ENCODE data around the gene SERPINA6. TPM values are rescaled to one million over a fixed set of nuclear protein-coding genes. Genes with fewer than 3 reads are reported as not detected.

Gene SERPINA6
- total RNA-seq, 2 donors from 2014 or later: 3.4 to 5.7 TPM

GRCh38 chr14:94368243-94368590 lies 45.1 kb upstream of the SERPINA6 start:
- Histone ChIP-seq H3K27me3 (no peaks in the 10 kb centered on the region), H3K9ac (ENCODE audit: low read depth in 2 of 2, low read length in 2 of 2) (no peak overlapping the region), H3K27ac (no peak overlapping the region), H3K36me3 (no peaks in the 10 kb centered on the region), H3K9me3 (no peaks in the 10 kb centered on the region), H3K4me1 (no peaks in the 10 kb centered on the region), H3K4me3 (no peak overlapping the region)
- no peak for DNase-seq
- intact Hi-C loops (cut with DNase I): no loop called here
- TF ChIP-seq, protein P1, sequence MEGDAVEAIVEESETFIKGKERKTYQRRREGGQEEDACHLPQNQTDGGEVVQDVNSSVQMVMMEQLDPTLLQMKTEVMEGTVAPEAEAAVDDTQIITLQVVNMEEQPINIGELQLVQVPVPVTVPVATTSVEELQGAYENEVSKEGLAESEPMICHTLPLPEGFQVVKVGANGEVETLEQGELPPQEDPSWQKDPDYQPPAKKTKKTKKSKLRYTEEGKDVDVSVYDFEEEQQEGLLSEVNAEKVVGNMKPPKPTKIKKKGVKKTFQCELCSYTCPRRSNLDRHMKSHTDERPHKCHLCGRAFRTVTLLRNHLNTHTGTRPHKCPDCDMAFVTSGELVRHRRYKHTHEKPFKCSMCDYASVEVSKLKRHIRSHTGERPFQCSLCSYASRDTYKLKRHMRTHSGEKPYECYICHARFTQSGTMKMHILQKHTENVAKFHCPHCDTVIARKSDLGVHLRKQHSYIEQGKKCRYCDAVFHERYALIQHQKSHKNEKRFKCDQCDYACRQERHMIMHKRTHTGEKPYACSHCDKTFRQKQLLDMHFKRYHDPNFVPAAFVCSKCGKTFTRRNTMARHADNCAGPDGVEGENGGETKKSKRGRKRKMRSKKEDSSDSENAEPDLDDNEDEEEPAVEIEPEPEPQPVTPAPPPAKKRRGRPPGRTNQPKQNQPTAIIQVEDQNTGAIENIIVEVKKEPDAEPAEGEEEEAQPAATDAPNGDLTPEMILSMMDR (IDR thresholded peaks at IDR 0.05): no peak

- H3K27me3 ChIP-seq: no peaks in the 10 kb centered on the region
- H3K9me3 ChIP-seq: no peaks in the 10 kb centered on the region
- no peak overlapping the region for H3K9ac ChIP-seq (ENCODE audit: low read depth in 2 of 2, low read length in 2 of 2)
- H3K36me3 ChIP-seq: no peaks in the 10 kb centered on the region
- no peaks in the 10 kb centered on the region for H3K4me1 ChIP-seq
- DNase-seq: no peak
- TF ChIP-seq, protein P1 (IDR thresholded peaks at IDR 0.05): no peak
- no peak overlapping the region for H3K4me3 ChIP-seq
- no peak overlapping the region for H3K27ac ChIP-seq
- intact Hi-C loops (cut with DNase I): no loop called here
Measured at GRCh38 chr14:94367347-94368242, 44.5 kb upstream of the SERPINA6 start.

DNA sequence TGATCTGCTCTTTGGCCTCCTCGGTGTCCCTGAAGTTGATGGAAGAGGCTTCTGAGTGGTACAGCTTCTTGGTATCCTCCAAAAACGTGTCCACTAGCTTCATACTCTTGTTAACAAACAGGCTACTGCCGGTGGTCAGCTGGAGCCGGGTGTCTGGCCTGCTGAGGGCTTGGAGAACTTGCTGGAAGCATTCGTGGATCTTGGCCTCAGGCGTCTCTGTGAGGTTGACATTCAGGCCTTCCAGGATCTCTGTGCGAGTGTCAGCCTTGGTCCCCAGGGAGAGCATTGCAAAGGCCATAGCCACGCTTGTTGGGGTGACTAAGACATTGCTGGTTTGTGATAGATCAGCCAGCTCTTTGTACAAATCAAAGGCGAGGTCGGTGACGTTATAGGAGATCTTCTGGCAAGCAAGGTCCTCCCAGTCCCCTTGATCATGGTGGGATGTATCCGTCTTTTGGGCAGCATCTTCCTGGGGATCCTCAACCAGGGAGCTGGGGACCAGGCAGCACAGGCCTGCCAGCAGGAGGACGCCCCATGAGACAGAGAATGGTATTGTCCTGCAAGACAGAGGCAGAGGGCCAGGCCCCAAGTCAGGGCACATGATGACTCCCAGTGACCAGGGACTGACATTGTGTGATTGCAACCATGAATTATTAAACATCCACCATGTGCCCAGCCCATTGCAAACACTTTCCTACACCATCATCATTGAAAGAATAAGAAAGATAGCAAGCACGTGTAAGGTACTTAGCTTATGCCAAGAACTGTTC lies 43.2 kb upstream of the SERPINA6 start, which contains the start of gene SERPINA2:
Gene SERPINA2, minus strand, starts transcription at position 553 of the 770 bp plus-strand sequence.
- no peak within 1 kb of the TSS for H3K27ac ChIP-seq
- TF ChIP-seq, protein P1 (IDR thresholded peaks at IDR 0.05): no peak
- no peaks in the 10 kb centered on the region for H3K9me3 ChIP-seq
- no peak within 1 kb of the TSS for H3K4me3 ChIP-seq
- DNase-seq: no peak
- H3K27me3 ChIP-seq: no peaks in the 10 kb centered on the region
- H3K4me1 ChIP-seq: no peaks in the 10 kb centered on the region
- H3K36me3 ChIP-seq: no peaks in the 10 kb centered on the region
- no peak within 1 kb of the TSS for H3K9ac ChIP-seq (ENCODE audit: low read depth in 2 of 2, low read length in 2 of 2)
- intact Hi-C loops (cut with DNase I): no loop called here

- no peak for DNase-seq
- H3K9ac ChIP-seq (ENCODE audit: low read depth in 2 of 2, low read length in 2 of 2): no peak overlapping the region
- H3K36me3 ChIP-seq: no peaks in the 10 kb centered on the region
- no peaks in the 10 kb centered on the region for H3K9me3 ChIP-seq
- no peaks in the 10 kb centered on the region for H3K4me1 ChIP-seq
- no peak overlapping the region for H3K4me3 ChIP-seq
- no peaks in the 10 kb centered on the region for H3K27me3 ChIP-seq
- intact Hi-C loops (cut with DNase I): no loop called here
- no peak overlapping the region for H3K27ac ChIP-seq
- TF ChIP-seq, protein P1 (IDR thresholded peaks at IDR 0.05): no peak
Measured at GRCh38 chr14:94365624-94366023, 42.5 kb upstream of the SERPINA6 start.

DNA sequence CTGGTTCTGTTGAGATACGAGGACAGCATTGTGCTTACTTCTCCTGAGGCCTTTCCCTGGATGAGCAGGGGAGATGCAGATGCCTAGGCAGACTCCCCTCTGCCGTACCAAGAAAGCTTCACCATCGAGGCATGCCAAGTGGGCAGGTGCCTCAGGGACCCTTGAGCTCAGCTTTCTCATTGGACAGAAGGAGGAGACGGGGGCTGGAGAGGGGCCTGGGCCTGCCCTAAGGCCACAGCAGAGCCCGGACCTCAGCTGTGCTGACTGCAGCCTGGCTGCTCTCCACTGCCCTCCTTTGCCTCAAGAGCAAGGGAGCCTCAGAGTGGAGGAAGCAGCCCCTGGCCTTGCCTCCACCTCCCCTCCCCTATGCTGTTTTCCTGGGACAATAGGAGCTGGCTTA lies 41.8 kb upstream of the SERPINA6 start:
- Histone ChIP-seq H3K4me1 (no peaks in the 10 kb centered on the region), H3K27ac (no peak overlapping the region), H3K27me3 (no peaks in the 10 kb centered on the region), H3K9me3 (no peaks in the 10 kb centered on the region), H3K36me3 (no peaks in the 10 kb centered on the region), H3K4me3 (no peak overlapping the region), H3K9ac (ENCODE audit: low read depth in 2 of 2, low read length in 2 of 2) (no peak overlapping the region)
- no peak for DNase-seq
- TF ChIP-seq, protein P1 (IDR thresholded peaks at IDR 0.05): no peak
- intact Hi-C loops (cut with DNase I): no loop called here
